Liver (tissue), 9 donors: ENCODE measurements around the gene SMIM44. TPM values are rescaled to one million over a fixed set of nuclear protein-coding genes. Genes with fewer than 3 reads are reported as not detected.

Experiments used
- DNase-seq: peaks from one replicate; pipeline ENCODE4 v3.0.0-alpha.2; 2017; ENCODE audit warnings: low spot score
- H3K27ac ChIP-seq, 2 donors: one replicate each; pipeline ENCODE4 v1.7.0; 2013; ENCODE audit warnings: inconsistent platforms in 2 of 2, low read length in 2 of 2, control low read depth in 1 of 2, low read depth in 1 of 2, mild to moderate bottlenecking in 1 of 2
- H3K27me3 ChIP-seq, 4 donors: one replicate each; pipeline versions ENCODE4 v1.6.1 to v1.7.0; 2013; ENCODE audit warnings: low read length in 3 of 4, inconsistent platforms in 1 of 4, mild to moderate bottlenecking in 1 of 4, moderate library complexity in 1 of 4; ENCODE audit not compliant: control insufficient read depth in 4 of 4, insufficient read depth in 4 of 4
- H3K36me3 ChIP-seq, 4 donors: one replicate each; pipeline versions ENCODE4 v1.6.1 to v1.7.0; 2013; ENCODE audit warnings: low read length in 3 of 4, mild to moderate bottlenecking in 3 of 4, low read depth in 1 of 4, moderate library complexity in 1 of 4; ENCODE audit not compliant: control insufficient read depth in 4 of 4, insufficient read depth in 3 of 4
- H3K4me1 ChIP-seq, 4 donors: one replicate each; pipeline versions ENCODE4 v1.6.1 to v1.7.0; 2013; ENCODE audit warnings: low read length in 3 of 4, mild to moderate bottlenecking in 3 of 4, moderate library complexity in 1 of 4; ENCODE audit not compliant: control insufficient read depth in 4 of 4, insufficient read depth in 4 of 4
- H3K4me3 ChIP-seq, 3 donors: one replicate each; pipeline versions ENCODE4 v1.6.1 to v1.7.0; 2013; ENCODE audit warnings: low read length in 3 of 3, control low read depth in 1 of 3, low read depth in 1 of 3, mild to moderate bottlenecking in 1 of 3
- H3K9ac ChIP-seq, 2 donors: one replicate each; pipeline ENCODE4 v1.7.0; 2013; ENCODE audit warnings: low read length in 2 of 2, mild to moderate bottlenecking in 2 of 2, moderate library complexity in 2 of 2, control low read depth in 1 of 2, low read depth in 1 of 2
- H3K9me3 ChIP-seq, 4 donors: one replicate each; pipeline versions ENCODE4 v1.6.1 to v1.7.0; 2013; ENCODE audit warnings: low read length in 3 of 4; ENCODE audit not compliant: control insufficient read depth in 4 of 4
- ATF3 ChIP-seq: IDR thresholded peaks from 2 replicates; pipeline ENCODE4 v1.6.1; 2016; ENCODE audit warnings: antibody characterized with exemption
- EGR1 ChIP-seq, 2 donors: IDR thresholded peaks; 2 replicates each; pipeline ENCODE4 v1.6.1; 2016 to 2018; ENCODE audit warnings: antibody characterized with exemption in 2 of 2, low read depth in 2 of 2
- FOXA1 ChIP-seq: IDR thresholded peaks from 2 replicates; pipeline ENCODE4 v1.6.1; 2016; ENCODE audit warnings: antibody characterized with exemption
- GABPA ChIP-seq, 2 donors: IDR thresholded peaks in 1 of 2; conservative IDR thresholded peaks in 1 of 2; 2 replicates each; pipeline ENCODE4 v1.6.1; 2016; ENCODE audit warnings: antibody characterized with exemption in 2 of 2, mild to moderate bottlenecking in 1 of 2, moderate library complexity in 1 of 2
- HNF4A ChIP-seq, 2 donors: conservative IDR thresholded peaks; 2 replicates each; pipeline ENCODE4 v1.6.1; 2016; ENCODE audit warnings: antibody characterized with exemption in 2 of 2, mild to moderate bottlenecking in 2 of 2
- HNF4G ChIP-seq: IDR thresholded peaks from 2 replicates; pipeline ENCODE4 v1.6.1; 2016; ENCODE audit warnings: antibody characterized with exemption
- JUND ChIP-seq, 2 donors: IDR thresholded peaks; 2 replicates each; pipeline ENCODE4 v1.6.1; 2016; ENCODE audit warnings: antibody characterized with exemption in 2 of 2
- MAX ChIP-seq: IDR thresholded peaks from 2 replicates; pipeline ENCODE4 v1.6.1; 2016; ENCODE audit warnings: antibody characterized with exemption
- NR2F2 ChIP-seq: IDR thresholded peaks from 2 replicates; pipeline ENCODE4 v1.6.1; 2016; ENCODE audit warnings: antibody characterized with exemption
- RAD21 ChIP-seq, 2 donors: IDR thresholded peaks; 2 replicates each; pipeline ENCODE4 v1.6.1; 2016; ENCODE audit warnings: antibody characterized with exemption in 2 of 2, mild to moderate bottlenecking in 2 of 2
- RXRA ChIP-seq, 2 donors: IDR thresholded peaks; 2 replicates each; pipeline ENCODE4 v1.6.1; 2017 to 2018; ENCODE audit warnings: antibody characterized with exemption in 2 of 2, mild to moderate bottlenecking in 1 of 2
- SP1 ChIP-seq: IDR thresholded peaks from 2 replicates; pipeline ENCODE4 v1.6.1; 2018; ENCODE audit warnings: antibody characterized with exemption, mild to moderate bottlenecking
- TAF1 ChIP-seq: conservative IDR thresholded peaks from 2 replicates; pipeline ENCODE4 v1.6.1; 2016; ENCODE audit warnings: antibody characterized with exemption, mild to moderate bottlenecking
- WGBS: extraction: QIAGEN DNeasy Blood & Tissue Kit; methylation state at CpG from one replicate; pipeline ENCODE4 v1.1.7; 2013; 5-methylcytosine and 5-hydroxymethylcytosine counted together
- polyA plus RNA-seq, 2 donors: library from polyadenylated mRNA; stranded (reverse) in 1 of 2; unstranded in 1 of 2; fragments of 200-250 nt in 1 of 2; fragments of >200 nt in 1 of 2; fragmentation: Nextera tagmentation in 1 of 2; extraction: Ambion mirVana in 1 of 2; gene quantifications; one replicate each; pipeline versions ENCODE4 v1.2.1 to v1.2.3, GENCODE V29; 2013 to 2015
- total RNA-seq, 2 donors: library from RNA; depleted of rRNA; stranded (reverse); fragments of >200 nt; gene quantifications; one replicate each; pipeline ENCODE4 v1.2.3, GENCODE V29; 2014
- donor health status: healthy.
- donor health status: healthy.
- donor health status: healthy.
- donor health status: healthy.
- donor health status: healthy.

SMIM44 gene
- total and polyA plus RNA-seq, 4 donors = not detected

- H3K36me3 ChIP-seq = peaks cover 24 to 72% (median 45%) of the 10 kb centered on the region in 4 donors
- H3K9me3 ChIP-seq = no peaks in the 10 kb centered on the region
- DNase-seq = no peak
- H3K4me3 ChIP-seq = no peak overlapping the region
- 95% methylated on average over 38 of the region's 38 CpGs for WGBS
- no peak overlapping the region for H3K9ac ChIP-seq
- H3K27ac ChIP-seq = peak overlapping the region in 1 of 2 donors; percentile 29
- TF ChIP-seq RAD21 (IDR thresholded peaks at IDR 0.05) = no peak
- no peak for TF ChIP-seq FOXA1
- no peak for TF ChIP-seq TAF1
- no peak for TF ChIP-seq HNF4G
- no peak for TF ChIP-seq EGR1 (IDR thresholded peaks at IDR 0.05; ENCODE audit: low read depth in 2 of 2)
- TF ChIP-seq ATF3 = no peak
- no peak for TF ChIP-seq GABPA (IDR thresholded peaks at IDR 0.05 in 1 of 2, conservative IDR thresholded peaks at IDR 0.05 in 1 of 2)
- peaks cover 0 to 10% (median 5%) of the 10 kb centered on the region in 4 donors for H3K4me1 ChIP-seq
- H3K27me3 ChIP-seq = no peaks in the 10 kb centered on the region
These were observed 30.9 kb downstream of the SMIM44 start for GRCh38 chr19:3452171-3452941.

- H3K9ac ChIP-seq = no peak overlapping the region
- WGBS = 50% methylated on average over 10 of the region's 10 CpGs
These were observed 31.8 kb downstream of the SMIM44 start for GRCh38 chr19:3451451-3451866.

GRCh38 chr19:3450796-3451411, 32.3 kb downstream of the SMIM44 start:
- Histone ChIP-seq H3K27me3 (no peaks in the 10 kb centered on the region), H3K9me3 (no peaks in the 10 kb centered on the region), H3K27ac (peak overlapping the region; percentile 64 to 69), H3K36me3 (peaks cover 25 to 64% (median 46%) of the 10 kb centered on the region in 4 donors), H3K4me1 (peaks cover 0 to 10% (median 1%) of the 10 kb centered on the region in 4 donors), H3K9ac (no peak overlapping the region), H3K4me3 (no peak overlapping the region)
- TF ChIP-seq HNF4G (no peak), JUND (IDR thresholded peaks at IDR 0.05) (peak in 1 of 2 donors; percentile 69), NR2F2 (peak; percentile 12)
- 55% methylated on average over 12 of the region's 12 CpGs for WGBS
- no peak for DNase-seq

More at GRCh38 chr19:3451451-3451866, 31.8 kb downstream of the SMIM44 start:
- peaks cover 0 to 10% (median 1%) of the 10 kb centered on the region in 4 donors for H3K4me1 ChIP-seq
- H3K27me3 ChIP-seq = no peaks in the 10 kb centered on the region
- no peak for DNase-seq
- H3K27ac ChIP-seq = peak overlapping the region; percentile 64 to 69
- no peak overlapping the region for H3K4me3 ChIP-seq
- peak; percentile 35 to 45 for TF ChIP-seq HNF4A (conservative IDR thresholded peaks at IDR 0.05)
- TF ChIP-seq MAX = no peak
- peak; percentile 52 to 63 for TF ChIP-seq RXRA (IDR thresholded peaks at IDR 0.05)
- no peak for TF ChIP-seq EGR1 (IDR thresholded peaks at IDR 0.05; ENCODE audit: low read depth in 2 of 2)
- TF ChIP-seq SP1 = peak; percentile 26
- TF ChIP-seq NR2F2 = peak; percentile 53
- H3K36me3 ChIP-seq = peaks cover 24 to 64% (median 46%) of the 10 kb centered on the region in 4 donors
- no peaks in the 10 kb centered on the region for H3K9me3 ChIP-seq
